ENCODE results near the gene TCAP.

GRCh38 chr17:39715375-39716072 is 50.4 kb downstream of the TCAP start:
- no peak for TF ChIP-seq CTCF (IDR thresholded peaks at IDR 0.05; ENCODE audit: low read depth, low read length)
- no peak for TF ChIP-seq EZH2phosphoT487 (IDR thresholded peaks at IDR 0.05; ENCODE audit: low read depth)

Measured in OCI-LY3 (cell line).